Subcutaneous abdominal adipose tissue (tissue), 5 donors: Measurements from ENCODE around the gene MIR17HG.
"Not testable (repeated sequence)": the region's sequence is repeated elsewhere in the genome, so short reads cannot be mapped to it uniquely, and the experiment has no call there.

Experiments
- H3K27ac ChIP-seq: one replicate; pipeline ENCODE4 v1.7.0; 2013; ENCODE audit warnings: low read depth, mild to moderate bottlenecking, inconsistent platforms, low read length, moderate library complexity
- H3K27me3 ChIP-seq, 5 donors: one replicate each; pipeline ENCODE4 v1.7.0; 2013; ENCODE audit warnings: low read length in 5 of 5, inconsistent platforms in 1 of 5; ENCODE audit not compliant: control insufficient read depth in 5 of 5, insufficient read depth in 4 of 5
- H3K36me3 ChIP-seq, 5 donors: one replicate each; pipeline ENCODE4 v1.7.0; 2013; ENCODE audit warnings: low read length in 5 of 5; ENCODE audit not compliant: control insufficient read depth in 5 of 5, insufficient read depth in 5 of 5
- H3K4me1 ChIP-seq, 5 donors: one replicate each; pipeline ENCODE4 v1.7.0; 2013; ENCODE audit warnings: low read length in 5 of 5, mild to moderate bottlenecking in 3 of 5, moderate library complexity in 1 of 5; ENCODE audit not compliant: control insufficient read depth in 5 of 5, insufficient read depth in 5 of 5
- H3K4me3 ChIP-seq, 5 donors: one replicate each; pipeline ENCODE4 v1.7.0; 2013; ENCODE audit warnings: low read length in 5 of 5, low read depth in 1 of 5
- H3K9ac ChIP-seq, 5 donors: one replicate each; pipeline ENCODE4 v1.7.0; 2013; ENCODE audit warnings: low read length in 5 of 5, mild to moderate bottlenecking in 4 of 5, moderate library complexity in 3 of 5
- H3K9me3 ChIP-seq, 5 donors: one replicate each; pipeline ENCODE4 v1.7.0; 2013; ENCODE audit warnings: low read length in 5 of 5; ENCODE audit not compliant: control insufficient read depth in 5 of 5
- donor health status: healthy.
- donor health status: healthy.
- donor health status: healthy.
- donor health status: healthy.
- donor health status: healthy.

MIR17HG gene

DNA sequence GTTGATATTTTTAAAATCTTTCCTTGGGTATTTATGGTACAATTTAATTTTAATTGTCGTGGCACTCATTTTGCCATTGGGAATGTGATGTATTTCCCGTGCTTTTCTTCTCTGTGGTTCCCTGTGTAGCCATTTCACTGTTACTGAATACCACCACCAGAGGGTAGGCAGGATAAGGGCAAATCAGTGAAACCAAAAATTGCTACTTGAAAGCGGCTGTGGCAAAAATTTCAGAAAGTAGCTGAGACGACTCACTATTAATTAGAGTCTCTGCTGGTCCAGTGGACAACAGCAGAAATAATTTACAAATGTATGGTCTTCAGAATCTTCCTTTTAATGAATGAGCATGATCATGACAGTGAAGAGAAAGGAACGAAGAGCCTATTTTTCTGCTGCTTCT, 34.4 kb upstream of the MIR17HG start:
- no peak overlapping the region for H3K4me3 ChIP-seq
- no peaks in the 10 kb centered on the region for H3K4me1 ChIP-seq
- no peak overlapping the region for H3K27ac ChIP-seq
- H3K36me3 ChIP-seq: no peaks in the 10 kb centered on the region
- peaks cover 0 to 20% (median 4%) of the 10 kb centered on the region in 5 donors for H3K27me3 ChIP-seq
- H3K9ac ChIP-seq: no peak overlapping the region
- no peaks in the 10 kb centered on the region for H3K9me3 ChIP-seq

DNA sequence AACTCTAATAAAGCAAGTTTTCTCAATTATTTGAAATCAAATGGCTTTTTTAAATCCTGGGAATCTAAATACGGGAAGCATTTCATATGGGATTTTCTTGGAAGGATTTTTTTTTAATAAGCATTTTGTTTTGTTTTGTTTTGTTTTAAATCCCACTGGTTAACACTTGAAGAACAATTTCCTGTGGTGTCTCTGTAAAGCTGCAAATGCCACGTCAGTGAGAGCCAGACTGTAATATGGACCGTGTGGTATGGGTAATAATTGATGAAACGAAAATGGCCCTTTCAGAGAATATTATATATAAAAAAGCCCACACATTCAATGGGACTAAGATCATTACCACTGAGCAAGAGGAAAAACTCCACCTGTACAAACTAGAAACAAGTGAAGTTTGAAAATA, 33.9 kb upstream of the MIR17HG start:
- no peak overlapping the region for H3K27ac ChIP-seq
- H3K4me1 ChIP-seq: no peaks in the 10 kb centered on the region
- no peaks in the 10 kb centered on the region for H3K36me3 ChIP-seq
- H3K4me3 ChIP-seq: no peak overlapping the region
- no peak overlapping the region for H3K9ac ChIP-seq
- peaks cover 0 to 20% (median 4%) of the 10 kb centered on the region in 5 donors for H3K27me3 ChIP-seq
- no peaks in the 10 kb centered on the region for H3K9me3 ChIP-seq

DNA sequence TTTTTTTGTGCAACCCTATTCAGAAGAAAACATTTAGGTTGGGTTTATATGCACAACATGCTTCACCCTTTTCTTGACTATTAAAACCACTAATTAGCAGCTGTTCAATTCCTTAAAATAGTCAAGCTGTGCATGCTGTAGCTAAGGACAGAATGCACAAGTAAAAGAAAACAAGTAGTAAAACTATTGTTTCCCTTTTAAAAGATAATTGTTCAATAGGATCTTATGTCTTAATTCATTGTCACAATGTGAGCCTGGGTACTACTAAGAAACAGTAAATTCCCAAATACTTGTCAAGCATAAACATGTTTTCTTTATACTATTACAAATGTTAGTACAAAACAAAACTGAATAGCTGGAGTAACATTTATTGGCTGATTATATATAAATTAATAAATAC, 32.6 kb upstream of the MIR17HG start:
- Histone ChIP-seq H3K9ac (no peak overlapping the region), H3K27ac (no peak overlapping the region), H3K4me1 (no peaks in the 10 kb centered on the region), H3K9me3 (no peaks in the 10 kb centered on the region), H3K27me3 (peaks cover 0 to 20% (median 4%) of the 10 kb centered on the region in 5 donors), H3K4me3 (no peak overlapping the region), H3K36me3 (no peaks in the 10 kb centered on the region)

DNA sequence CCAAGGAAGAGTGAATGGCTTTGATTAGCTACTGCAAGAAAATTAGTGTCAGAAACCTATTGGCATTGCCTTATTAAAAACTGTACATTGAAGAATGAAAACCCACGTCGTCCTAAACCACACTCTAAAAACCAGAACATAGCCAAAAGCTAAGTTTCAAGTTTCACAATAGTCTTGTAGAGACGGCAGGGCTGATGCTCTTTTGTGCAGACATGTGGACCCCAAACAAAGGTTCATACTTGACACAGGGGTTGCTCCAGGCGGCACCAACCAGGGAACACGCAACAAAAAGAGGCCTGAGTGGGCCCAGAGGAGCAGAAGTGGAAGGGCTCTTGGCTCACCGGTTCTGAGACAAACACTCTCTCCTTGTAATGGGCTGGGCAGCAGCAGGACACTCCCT, 28.6 kb upstream of the MIR17HG start:
- H3K9me3 ChIP-seq: no peaks in the 10 kb centered on the region
- H3K4me3 ChIP-seq: no peak overlapping the region
- no peak overlapping the region for H3K9ac ChIP-seq
- H3K27ac ChIP-seq: no peak overlapping the region
- peaks cover 0 to 8% (median 2%) of the 10 kb centered on the region in 5 donors for H3K27me3 ChIP-seq
- H3K36me3 ChIP-seq: no peaks in the 10 kb centered on the region
- no peaks in the 10 kb centered on the region for H3K4me1 ChIP-seq

DNA sequence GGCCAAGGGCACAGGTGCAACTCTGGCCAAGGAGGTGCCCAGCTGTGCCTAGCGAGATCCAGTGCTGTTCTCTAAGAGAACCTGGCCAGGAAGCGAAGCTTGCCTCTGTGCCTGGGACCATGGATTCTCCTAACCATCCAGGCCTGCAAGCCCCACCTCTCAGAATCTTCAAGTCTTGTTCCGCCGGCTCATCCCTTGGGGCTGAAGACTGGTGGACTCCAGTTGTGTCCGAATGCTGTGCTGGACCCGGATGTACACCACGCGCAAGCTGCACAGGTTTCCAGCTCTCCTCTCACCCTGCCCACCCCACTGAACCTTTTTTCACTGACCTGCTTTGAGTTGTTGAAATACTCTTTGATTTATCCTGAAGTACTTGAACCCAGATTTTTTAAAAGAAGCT, 27.5 kb upstream of the MIR17HG start:
- Histone ChIP-seq H3K4me3 (no peak overlapping the region), H3K4me1 (no peaks in the 10 kb centered on the region), H3K9me3 (no peaks in the 10 kb centered on the region), H3K9ac (no peak overlapping the region), H3K27ac (no peak overlapping the region), H3K36me3 (no peaks in the 10 kb centered on the region), H3K27me3 (peaks cover 0 to 2% (median 0%) of the 10 kb centered on the region in 5 donors)

DNA sequence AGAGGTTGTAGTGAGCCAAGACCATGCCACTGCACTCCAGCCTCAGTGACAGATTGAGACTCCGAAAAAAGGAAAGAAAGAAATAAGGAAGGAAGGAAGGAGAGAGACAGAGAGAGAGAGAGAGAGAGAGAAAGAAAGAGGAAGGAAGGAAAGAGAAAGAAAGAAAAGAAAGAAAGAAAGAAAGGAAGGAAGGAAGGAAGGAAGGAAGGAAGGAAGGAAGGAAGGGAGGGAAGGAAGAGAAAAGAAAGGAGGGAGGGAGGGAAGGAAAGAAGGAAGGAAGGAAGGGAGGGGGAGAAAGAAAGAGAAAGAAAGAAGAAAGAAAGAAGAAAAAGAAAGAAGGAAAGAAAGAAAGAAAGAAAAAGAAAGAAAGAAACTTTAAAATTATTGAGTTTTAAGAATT, 26.5 kb upstream of the MIR17HG start:
- not testable (repeated sequence) for H3K27ac ChIP-seq, H3K36me3 ChIP-seq, H3K4me3 ChIP-seq, H3K4me1 ChIP-seq, H3K27me3 ChIP-seq, H3K9me3 ChIP-seq, H3K9ac ChIP-seq

DNA sequence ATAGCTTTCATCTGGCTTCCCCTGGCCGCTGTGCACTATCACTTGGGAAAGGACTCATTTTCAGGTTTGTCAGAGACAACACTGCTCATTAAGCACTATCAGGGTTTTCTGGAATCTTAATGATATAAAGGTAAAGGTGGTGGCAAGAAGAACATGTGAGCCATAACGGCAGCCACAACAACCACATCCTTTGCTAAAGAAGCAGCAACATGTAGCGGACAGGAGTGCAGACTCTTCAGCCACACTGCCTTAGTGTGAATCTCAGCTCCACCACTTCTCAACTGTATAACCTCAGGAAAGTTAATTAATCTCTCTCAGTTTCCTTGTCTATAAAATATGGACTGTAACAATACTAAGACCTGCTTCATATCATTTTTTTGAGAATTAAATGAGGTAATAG, 24.1 kb upstream of the MIR17HG start:
- no peak overlapping the region for H3K27ac ChIP-seq
- no peaks in the 10 kb centered on the region for H3K9me3 ChIP-seq
- H3K4me3 ChIP-seq: no peak overlapping the region
- H3K9ac ChIP-seq: no peak overlapping the region
- no peaks in the 10 kb centered on the region for H3K4me1 ChIP-seq
- H3K36me3 ChIP-seq: no peaks in the 10 kb centered on the region
- H3K27me3 ChIP-seq: no peaks in the 10 kb centered on the region

DNA sequence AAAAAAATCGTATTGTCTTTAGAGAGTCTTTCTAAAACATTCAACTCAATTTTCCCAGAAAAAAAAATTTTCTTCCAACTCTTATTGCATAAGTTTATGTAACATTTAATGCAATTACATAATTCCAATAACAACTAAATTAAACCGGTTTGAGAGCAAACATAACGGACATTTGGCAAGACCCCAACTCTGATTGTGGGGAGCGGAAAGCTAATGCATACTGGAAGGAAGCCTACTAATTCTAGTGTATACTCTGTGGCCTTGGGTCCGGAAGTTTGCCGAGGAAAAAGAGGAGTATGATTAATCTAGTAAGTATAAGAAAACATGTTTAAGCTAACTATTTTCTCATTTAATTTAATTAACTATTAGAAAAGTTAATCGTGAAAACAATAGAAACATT, 21.3 kb upstream of the MIR17HG start:
- no peaks in the 10 kb centered on the region for H3K9me3 ChIP-seq
- no peaks in the 10 kb centered on the region for H3K36me3 ChIP-seq
- no peak overlapping the region for H3K27ac ChIP-seq
- H3K9ac ChIP-seq: no peak overlapping the region
- no peaks in the 10 kb centered on the region for H3K4me1 ChIP-seq
- no peaks in the 10 kb centered on the region for H3K27me3 ChIP-seq
- H3K4me3 ChIP-seq: no peak overlapping the region

DNA sequence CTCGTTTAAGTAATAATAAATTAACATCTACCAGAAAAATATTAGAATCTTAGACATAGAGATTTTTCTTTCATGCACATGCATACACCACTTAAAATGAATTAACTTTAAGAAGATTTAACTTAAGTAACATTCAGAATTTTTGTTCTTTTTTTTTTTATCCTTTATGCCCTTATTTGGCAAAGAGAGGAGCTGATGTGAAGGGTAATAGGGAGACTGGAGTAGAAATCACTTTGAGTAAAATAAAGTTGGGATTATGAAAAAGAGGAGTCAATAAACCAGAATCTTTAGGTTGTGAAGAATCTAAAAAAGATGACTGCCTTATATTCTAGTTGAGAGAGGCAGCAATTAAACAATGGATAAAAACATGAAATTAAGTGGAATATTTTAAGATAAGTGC, 18.8 kb upstream of the MIR17HG start:
- Histone ChIP-seq H3K27ac (no peak overlapping the region), H3K27me3 (no peaks in the 10 kb centered on the region), H3K4me1 (no peaks in the 10 kb centered on the region), H3K9ac (no peak overlapping the region), H3K9me3 (no peaks in the 10 kb centered on the region), H3K4me3 (no peak overlapping the region), H3K36me3 (no peaks in the 10 kb centered on the region)

DNA sequence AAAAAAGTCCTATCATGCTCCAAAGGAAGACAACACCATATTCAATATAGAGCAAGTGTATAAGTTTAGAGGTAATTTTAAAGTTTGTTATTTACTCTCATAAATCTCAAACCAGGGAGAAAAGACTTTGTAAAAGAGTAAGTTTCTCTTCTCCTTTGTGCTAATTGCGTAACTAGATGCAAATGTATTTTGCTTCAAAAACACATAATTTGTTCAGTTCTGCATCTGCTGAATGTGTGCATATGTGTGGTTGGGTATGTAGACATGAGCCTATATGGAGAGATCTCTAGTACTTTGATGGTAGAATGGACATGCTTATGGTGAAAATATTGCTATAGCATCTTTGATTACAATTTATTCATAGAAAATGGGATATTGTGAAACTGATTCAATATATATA, 17.8 kb upstream of the MIR17HG start:
- no peak overlapping the region for H3K27ac ChIP-seq
- no peaks in the 10 kb centered on the region for H3K4me1 ChIP-seq
- no peaks in the 10 kb centered on the region for H3K9me3 ChIP-seq
- no peak overlapping the region for H3K4me3 ChIP-seq
- no peaks in the 10 kb centered on the region for H3K36me3 ChIP-seq
- H3K27me3 ChIP-seq: no peaks in the 10 kb centered on the region
- H3K9ac ChIP-seq: no peak overlapping the region
